ENCODE measurements around the gene GOLM1.

GOLM1 gene

GRCh38 chr9:85981369-85981768 lies 118.0 kb downstream of the GOLM1 start:
- H3K4me3 ChIP-seq (ENCODE audit: low read depth, low read length) = no peak overlapping the region
- POLR2A ChIA-PET = no interaction called here
- no peak for TF ChIP-seq CTCF (IDR thresholded peaks at IDR 0.05; ENCODE audit: insufficient read depth, low read length, missing control alignments)
- no peak for DNase-seq (ENCODE audit: low read depth, low spot score)
- CTCF ChIA-PET = no interaction called here

GRCh38 chr9:85978496-85978895 lies 120.9 kb downstream of the GOLM1 start:
- POLR2A ChIA-PET = no interaction called here
- CTCF ChIA-PET = no interaction called here
- no peak for TF ChIP-seq CTCF (IDR thresholded peaks at IDR 0.05; ENCODE audit: insufficient read depth, low read length, missing control alignments)
- no peak for DNase-seq (ENCODE audit: low read depth, low spot score)
- no peak overlapping the region for H3K4me3 ChIP-seq (ENCODE audit: low read depth, low read length)

All from AG04449 (cell line).